OCI-LY3 (cell line): ENCODE measurements around the gene JPH3.

Experiments
- EZH2phosphoT487 ChIP-seq: fragments of 200-600 bp; shearing (Covaris generic); IDR thresholded peaks from 2 replicates; pipeline ENCODE4 v1.6.1; 2018; ENCODE audit warnings: antibody characterized with exemption, mixed run types, low read depth
- TF ChIP-seq, protein P1 (sequence below): fragments of 200-600, 300-600 bp; sonication (generic); IDR thresholded peaks from 2 replicates; pipeline ENCODE4 v1.5.1; 2014; ENCODE audit warnings: antibody characterized with exemption, low read length, low read depth

- TF ChIP-seq, protein P1, sequence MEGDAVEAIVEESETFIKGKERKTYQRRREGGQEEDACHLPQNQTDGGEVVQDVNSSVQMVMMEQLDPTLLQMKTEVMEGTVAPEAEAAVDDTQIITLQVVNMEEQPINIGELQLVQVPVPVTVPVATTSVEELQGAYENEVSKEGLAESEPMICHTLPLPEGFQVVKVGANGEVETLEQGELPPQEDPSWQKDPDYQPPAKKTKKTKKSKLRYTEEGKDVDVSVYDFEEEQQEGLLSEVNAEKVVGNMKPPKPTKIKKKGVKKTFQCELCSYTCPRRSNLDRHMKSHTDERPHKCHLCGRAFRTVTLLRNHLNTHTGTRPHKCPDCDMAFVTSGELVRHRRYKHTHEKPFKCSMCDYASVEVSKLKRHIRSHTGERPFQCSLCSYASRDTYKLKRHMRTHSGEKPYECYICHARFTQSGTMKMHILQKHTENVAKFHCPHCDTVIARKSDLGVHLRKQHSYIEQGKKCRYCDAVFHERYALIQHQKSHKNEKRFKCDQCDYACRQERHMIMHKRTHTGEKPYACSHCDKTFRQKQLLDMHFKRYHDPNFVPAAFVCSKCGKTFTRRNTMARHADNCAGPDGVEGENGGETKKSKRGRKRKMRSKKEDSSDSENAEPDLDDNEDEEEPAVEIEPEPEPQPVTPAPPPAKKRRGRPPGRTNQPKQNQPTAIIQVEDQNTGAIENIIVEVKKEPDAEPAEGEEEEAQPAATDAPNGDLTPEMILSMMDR: no peak
- TF ChIP-seq EZH2phosphoT487: no peak
These were observed 72.1 kb downstream of the JPH3 start for GRCh38 chr16:87674419-87674818.
